Femur (tissue), 1 donor: ENCODE results near the gene VWA1.
"Not testable (repeated sequence)": the region's sequence is repeated elsewhere in the genome, so short reads cannot be mapped to it uniquely, and the experiment has no call there.

Source experiments
- DNase-seq: peaks from one replicate; pipeline ENCODE4 v3.0.0-alpha.2; 2017

Gene VWA1

GRCh38 chr1:1437033-1437903 lies 1.8 kb downstream of the VWA1 start:
- peak; percentile 30 for DNase-seq

GRCh38 chr1:1437904-1438376 lies 2.5 kb downstream of the VWA1 start:
- DNase-seq, result no peak

- DNase-seq, result peak; percentile 38
Measured at GRCh38 chr1:1438531-1439381, 3.3 kb downstream of the VWA1 start.

- no peak for DNase-seq
Measured at GRCh38 chr1:1439546-1440261, 4.2 kb downstream of the VWA1 start.

- no peak for DNase-seq
Measured at GRCh38 chr1:1440262-1441001, 4.9 kb downstream of the VWA1 start.

- peak; percentile 52 for DNase-seq
Measured at GRCh38 chr1:1441002-1441888, 5.8 kb downstream of the VWA1 start.

GRCh38 chr1:1442069-1442770 lies 6.7 kb downstream of the VWA1 start:
- no peak for DNase-seq

- not testable (repeated sequence) for DNase-seq
Measured at GRCh38 chr1:1446631-1447030, 11.1 kb downstream of the VWA1 start.

GRCh38 chr1:1449099-1449739 lies 13.7 kb downstream of the VWA1 start, which contains the start of gene ATAD3C:
TSS of gene ATAD3C (plus strand) at chr1:1449689. CDS start at chr1:1450684, 995 bp downstream.
- DNase-seq, result no peak

- not testable (repeated sequence) for DNase-seq
Measured at GRCh38 chr1:1450616-1451015, 15.1 kb downstream of the VWA1 start.

GRCh38 chr1:1451696-1452364 lies 16.3 kb downstream of the VWA1 start:
- no peak for DNase-seq

GRCh38 chr1:1452365-1452739 lies 16.9 kb downstream of the VWA1 start:
- DNase-seq, result not testable (repeated sequence)

- DNase-seq, result no peak
Measured at GRCh38 chr1:1452882-1453281, 17.4 kb downstream of the VWA1 start.

GRCh38 chr1:1454286-1455056 lies 19.0 kb downstream of the VWA1 start:
- not testable (repeated sequence) for DNase-seq

GRCh38 chr1:1455366-1455884 lies 19.9 kb downstream of the VWA1 start:
- no peak for DNase-seq

- not testable (repeated sequence) for DNase-seq
Measured at GRCh38 chr1:1455934-1456333, 20.4 kb downstream of the VWA1 start.

GRCh38 chr1:1456683-1457255 lies 21.3 kb downstream of the VWA1 start:
- not testable (repeated sequence) for DNase-seq

GRCh38 chr1:1459156-1459555 lies 23.7 kb downstream of the VWA1 start:
- DNase-seq, result not testable (repeated sequence)
